IPS-18c (cell line): ENCODE results near the gene HK3.

Experiments used
- H3K4me3 ChIP-seq: 2 replicates; pipeline ENCODE4 v1.7.0; 2013; ENCODE audit warnings: low read depth, mild to moderate bottlenecking, low read length, moderate library complexity; ENCODE audit not compliant: insufficient read depth
- H3K9me3 ChIP-seq: one replicate; pipeline ENCODE4 v1.6.1; 2013; ENCODE audit warnings: mild to moderate bottlenecking, low read length, moderate library complexity; ENCODE audit not compliant: control insufficient read depth, insufficient read depth

Gene HK3

GRCh38 chr5:176888865-176889165, 10.3 kb downstream of the HK3 start:
- no peaks in the 10 kb centered on the region for H3K9me3 ChIP-seq
- H3K4me3 ChIP-seq, result no peak overlapping the region

GRCh38 chr5:176888016-176888864, 10.9 kb downstream of the HK3 start:
- Histone ChIP-seq H3K9me3 (no peaks in the 10 kb centered on the region), H3K4me3 (no peak overlapping the region)

- no peak overlapping the region for H3K4me3 ChIP-seq
Measured at GRCh38 chr5:176887252-176887849, 11.8 kb downstream of the HK3 start.

GRCh38 chr5:176886336-176887251, 12.6 kb downstream of the HK3 start:
- no peak overlapping the region for H3K4me3 ChIP-seq
- H3K9me3 ChIP-seq, result no peaks in the 10 kb centered on the region

More at GRCh38 chr5:176887252-176887849, 11.8 kb downstream of the HK3 start:
- H3K9me3 ChIP-seq, result no peaks in the 10 kb centered on the region

- Histone ChIP-seq H3K4me3 (no peak overlapping the region), H3K9me3 (no peaks in the 10 kb centered on the region)
Measured at GRCh38 chr5:176884571-176884890, 14.6 kb downstream of the HK3 start.

GRCh38 chr5:176883700-176884570, 15.2 kb downstream of the HK3 start:
- Histone ChIP-seq H3K9me3 (no peaks in the 10 kb centered on the region), H3K4me3 (no peak overlapping the region)

GRCh38 chr5:176882567-176882903, 16.6 kb downstream of the HK3 start:
- H3K9me3 ChIP-seq, result no peaks in the 10 kb centered on the region
- H3K4me3 ChIP-seq, result no peak overlapping the region

GRCh38 chr5:176881816-176882566, 17.2 kb downstream of the HK3 start:
- Histone ChIP-seq H3K9me3 (no peaks in the 10 kb centered on the region), H3K4me3 (no peak overlapping the region)

- no peak overlapping the region for H3K4me3 ChIP-seq
Measured at GRCh38 chr5:176881021-176881749, 18.0 kb downstream of the HK3 start.

GRCh38 chr5:176880366-176881020, 18.7 kb downstream of the HK3 start:
- H3K4me3 ChIP-seq, result no peak overlapping the region

More at GRCh38 chr5:176881021-176881749, 18.0 kb downstream of the HK3 start:
- H3K9me3 ChIP-seq, result no peaks in the 10 kb centered on the region

GRCh38 chr5:176879663-176880361, 19.3 kb downstream of the HK3 start:
- no peaks in the 10 kb centered on the region for H3K9me3 ChIP-seq
- H3K4me3 ChIP-seq, result no peak overlapping the region

More at GRCh38 chr5:176880366-176881020, 18.7 kb downstream of the HK3 start:
- H3K9me3 ChIP-seq, result no peaks in the 10 kb centered on the region

- Histone ChIP-seq H3K4me3 (no peak overlapping the region), H3K9me3 (no peaks in the 10 kb centered on the region)
Measured at GRCh38 chr5:176878906-176879662, 20.1 kb downstream of the HK3 start.

- H3K4me3 ChIP-seq, result no peak overlapping the region
- H3K9me3 ChIP-seq, result no peaks in the 10 kb centered on the region
Measured at GRCh38 chr5:176878463-176878862, 20.7 kb downstream of the HK3 start.

GRCh38 chr5:176877793-176878331, 21.3 kb downstream of the HK3 start:
- H3K4me3 ChIP-seq, result no peak overlapping the region; the same call in 1 of the 2 replicates

More at GRCh38 chr5:176877793-176878331, 21.3 kb downstream of the HK3 start:
- no peaks in the 10 kb centered on the region for H3K9me3 ChIP-seq
